ENCODE results near the gene TLR3. TPM values are rescaled to one million over a fixed set of nuclear protein-coding genes. Genes with fewer than 3 reads are reported as not detected.

The TLR3 gene
- total RNA-seq, 1 experiment from 2014 or later = not detected

- no peak for DNase-seq
- no peaks in the 10 kb centered on the region for H3K9me3 ChIP-seq (replicated peaks)
- no peaks in the 10 kb centered on the region for H3K27me3 ChIP-seq
- no peak overlapping the region for H3K27ac ChIP-seq
- no peaks in the 10 kb centered on the region for H3K4me1 ChIP-seq
- no peaks in the 10 kb centered on the region for H3K36me3 ChIP-seq
- no peak overlapping the region for H3K4me3 ChIP-seq
Measured at GRCh38 chr4:186108391-186108790, 39.4 kb downstream of the TLR3 start.

- Histone ChIP-seq H3K9me3 (replicated peaks) (no peaks in the 10 kb centered on the region), H3K36me3 (no peaks in the 10 kb centered on the region), H3K4me3 (no peak overlapping the region), H3K27ac (no peak overlapping the region), H3K27me3 (no peaks in the 10 kb centered on the region), H3K4me1 (no peaks in the 10 kb centered on the region)
- no peak for DNase-seq
Measured at GRCh38 chr4:186109245-186109644, 40.3 kb downstream of the TLR3 start.

- H3K36me3 ChIP-seq = no peaks in the 10 kb centered on the region
- no peaks in the 10 kb centered on the region for H3K9me3 ChIP-seq (replicated peaks)
- no peak overlapping the region for H3K4me3 ChIP-seq
- H3K27me3 ChIP-seq = no peaks in the 10 kb centered on the region
- no peak for DNase-seq
- H3K27ac ChIP-seq = no peak overlapping the region
- H3K4me1 ChIP-seq = no peaks in the 10 kb centered on the region
Measured at GRCh38 chr4:186116697-186117096, 47.7 kb downstream of the TLR3 start.

GRCh38 chr4:186118582-186118981 is 49.6 kb downstream of the TLR3 start:
- Histone ChIP-seq H3K36me3 (no peaks in the 10 kb centered on the region), H3K27ac (no peak overlapping the region), H3K27me3 (no peaks in the 10 kb centered on the region), H3K4me3 (no peak overlapping the region), H3K9me3 (replicated peaks) (no peaks in the 10 kb centered on the region), H3K4me1 (no peaks in the 10 kb centered on the region)
- no peak for DNase-seq

- Histone ChIP-seq H3K9me3 (replicated peaks) (no peaks in the 10 kb centered on the region), H3K36me3 (no peaks in the 10 kb centered on the region), H3K27me3 (no peaks in the 10 kb centered on the region), H3K4me3 (no peak overlapping the region), H3K4me1 (no peaks in the 10 kb centered on the region), H3K27ac (no peak overlapping the region)
- DNase-seq = no peak
Measured at GRCh38 chr4:186121057-186121456, 52.1 kb downstream of the TLR3 start.

GRCh38 chr4:186128842-186129241 is 59.9 kb downstream of the TLR3 start:
- Histone ChIP-seq H3K27me3 (no peaks in the 10 kb centered on the region), H3K4me3 (no peak overlapping the region), H3K4me1 (no peaks in the 10 kb centered on the region), H3K27ac (no peak overlapping the region), H3K36me3 (no peaks in the 10 kb centered on the region), H3K9me3 (replicated peaks) (no peaks in the 10 kb centered on the region)
- DNase-seq = no peak

- Histone ChIP-seq H3K27ac (no peak overlapping the region), H3K36me3 (no peaks in the 10 kb centered on the region), H3K4me1 (no peaks in the 10 kb centered on the region), H3K9me3 (replicated peaks) (no peaks in the 10 kb centered on the region), H3K4me3 (no peak overlapping the region), H3K27me3 (no peaks in the 10 kb centered on the region)
- no peak for DNase-seq
Measured at GRCh38 chr4:186131935-186132334, 63.0 kb downstream of the TLR3 start.

- peak in 1 of 2 experiments; percentile 2 for DNase-seq
- H3K27ac ChIP-seq = no peak overlapping the region
- no peaks in the 10 kb centered on the region for H3K9me3 ChIP-seq (replicated peaks)
- no peaks in the 10 kb centered on the region for H3K36me3 ChIP-seq
- no peak overlapping the region for H3K4me3 ChIP-seq
- no peaks in the 10 kb centered on the region for H3K27me3 ChIP-seq
- no peaks in the 10 kb centered on the region for H3K4me1 ChIP-seq
Measured at GRCh38 chr4:186132577-186133242, 63.8 kb downstream of the TLR3 start.

- Histone ChIP-seq H3K4me3 (no peak overlapping the region), H3K36me3 (no peaks in the 10 kb centered on the region), H3K9me3 (replicated peaks) (no peaks in the 10 kb centered on the region), H3K27ac (no peak overlapping the region), H3K4me1 (no peaks in the 10 kb centered on the region), H3K27me3 (no peaks in the 10 kb centered on the region)
- DNase-seq = no peak
Measured at GRCh38 chr4:186134257-186134656, 65.3 kb downstream of the TLR3 start.

GRCh38 chr4:186134861-186135260 is 65.9 kb downstream of the TLR3 start:
- H3K36me3 ChIP-seq = no peaks in the 10 kb centered on the region
- H3K9me3 ChIP-seq (replicated peaks) = no peaks in the 10 kb centered on the region
- H3K27me3 ChIP-seq = no peaks in the 10 kb centered on the region
- no peak overlapping the region for H3K27ac ChIP-seq
- no peak for DNase-seq
- H3K4me3 ChIP-seq = no peak overlapping the region
- no peaks in the 10 kb centered on the region for H3K4me1 ChIP-seq

- Histone ChIP-seq H3K27me3 (no peaks in the 10 kb centered on the region), H3K27ac (no peak overlapping the region), H3K4me3 (no peak overlapping the region), H3K9me3 (replicated peaks) (no peaks in the 10 kb centered on the region), H3K36me3 (no peaks in the 10 kb centered on the region), H3K4me1 (no peaks in the 10 kb centered on the region)
- peak in 1 of 2 experiments; percentile 17 for DNase-seq
Measured at GRCh38 chr4:186137196-186137794, 68.3 kb downstream of the TLR3 start.

Other genes with a start within 250 kb of the TLR3 start
- 0.13 and 0.53 TPM in 2 replicates for gene FAM149A, start 35.5 kb downstream of the TLR3 start, total RNA-seq (2014; rRNA removed; shearing (Covaris generic))
- gene CYP4V2, start 122.4 kb downstream of the TLR3 start, total RNA-seq (2014; rRNA removed; shearing (Covaris generic)) = 4.3 and 4.6 TPM in 2 replicates
- gene KLKB1, start 158.4 kb downstream of the TLR3 start, total RNA-seq (2014; rRNA removed; shearing (Covaris generic)) = not detected in 2 replicates
- 0.42 and 0.79 TPM in 2 replicates for gene F11, start 197.0 kb downstream of the TLR3 start, total RNA-seq (2014; rRNA removed; shearing (Covaris generic))

All from SJCRH30 (cell line).